SK-N-MC (cell line): ENCODE measurements around the gene C4orf50.
A peak's percentile ranks its signal among the peaks of the same experiment; 100 is the strongest.

Source experiments
- DNase-seq: peaks from one replicate; pipeline ENCODE4 v3.0.0-alpha.2; 2011; ENCODE audit warnings: low read depth, low spot score
- H3K27ac ChIP-seq: fragments of 200-600 bp; sonication (generic); 2 replicates; pipeline ENCODE4 v1.5.1; 2016; ENCODE audit warnings: mixed run types
- H3K36me3 ChIP-seq: fragments of 200-600 bp; sonication (generic); 2 replicates; pipeline ENCODE4 v1.6.1; 2017; ENCODE audit warnings: antibody characterized with exemption, low read length, mixed read lengths; ENCODE audit not compliant: insufficient read depth
- H3K4me3 ChIP-seq: fragments of 200-600 bp; sonication (generic); 2 replicates; pipeline ENCODE4 v1.5.1; 2016
- H3K9ac ChIP-seq: fragments of 200-600 bp; sonication (generic); 2 replicates; pipeline ENCODE4 v1.8.0; 2017; ENCODE audit warnings: mixed run types, mixed read lengths; ENCODE audit not compliant: insufficient read length
- H3K9me3 ChIP-seq: fragments of 200-600 bp; sonication (generic); 2 replicates; pipeline ENCODE4 v1.6.1; 2017; ENCODE audit warnings: low read depth, mild to moderate bottlenecking, antibody characterized with exemption, low read length, moderate library complexity, mixed read lengths
- EZH2 ChIP-seq: fragments of 200-600 bp; sonication (generic); IDR thresholded peaks from one replicate; pipeline ENCODE4 v1.6.1; 2017; ENCODE audit warnings: antibody characterized with exemption
- FOXP2 ChIP-seq: optimal IDR thresholded peaks from 2 replicates; pipeline ENCODE3; 2011; ENCODE audit warnings: mild to moderate bottlenecking, moderate library complexity; ENCODE audit not compliant: insufficient read depth; ENCODE audit errors: extremely low read length, control extremely low read depth
- POLR2AphosphoS5 ChIP-seq: IDR thresholded peaks from 2 replicates; pipeline ENCODE4 v1.6.1; 2012; ENCODE audit warnings: mild to moderate bottlenecking, low read depth, low read length, borderline replicate concordance

C4orf50 gene

DNA sequence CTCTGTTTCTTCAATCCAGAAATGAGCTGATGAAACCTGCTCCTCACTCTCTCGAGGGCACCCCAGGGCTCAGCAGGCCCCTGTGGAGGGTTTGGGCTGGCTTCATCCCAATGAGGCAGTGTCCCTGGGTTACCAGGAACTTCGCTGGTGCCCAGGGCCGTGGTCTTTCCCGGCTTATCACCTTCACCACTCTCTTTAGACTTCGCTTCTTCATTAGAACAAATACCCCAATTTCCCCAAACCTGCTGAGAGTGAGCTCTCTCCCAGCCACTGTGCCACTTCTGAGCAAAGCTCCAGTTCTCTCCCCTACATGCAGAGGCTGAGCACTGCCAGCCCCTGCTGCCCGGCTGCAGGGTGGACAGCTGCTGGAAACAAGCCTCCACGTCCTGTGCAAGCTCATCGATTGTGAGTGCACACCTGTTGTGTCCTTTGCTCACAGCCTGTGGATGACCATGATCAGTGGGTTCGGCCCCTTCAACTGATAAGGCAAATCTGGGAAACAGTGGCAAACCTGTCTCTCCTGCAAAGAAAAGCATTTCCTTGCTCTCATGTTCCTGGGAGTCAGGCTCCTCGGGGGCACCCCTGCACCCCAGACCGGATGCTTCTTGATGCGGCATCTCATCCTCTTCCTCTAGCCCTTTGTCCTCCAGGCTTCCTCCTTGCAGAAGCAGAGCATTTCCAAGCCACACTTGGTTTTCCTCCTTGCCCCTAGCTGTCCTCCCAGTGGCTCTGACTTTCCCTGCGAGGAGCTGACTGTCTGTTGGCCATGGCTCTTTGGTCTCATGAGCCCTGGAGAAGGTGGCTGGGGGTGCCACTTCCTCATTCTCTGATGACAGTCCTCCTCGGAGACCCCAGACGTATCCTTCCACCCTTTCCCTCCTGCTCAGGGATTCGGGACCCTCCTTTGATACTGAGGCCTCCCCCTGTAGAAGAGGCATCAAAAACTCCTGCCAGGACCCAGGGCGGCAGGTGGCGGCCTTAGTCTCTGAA is 28.7 kb downstream of the C4orf50 start:
- TF ChIP-seq EZH2 (no peak), FOXP2 (no peak)
- no peak for DNase-seq

DNA sequence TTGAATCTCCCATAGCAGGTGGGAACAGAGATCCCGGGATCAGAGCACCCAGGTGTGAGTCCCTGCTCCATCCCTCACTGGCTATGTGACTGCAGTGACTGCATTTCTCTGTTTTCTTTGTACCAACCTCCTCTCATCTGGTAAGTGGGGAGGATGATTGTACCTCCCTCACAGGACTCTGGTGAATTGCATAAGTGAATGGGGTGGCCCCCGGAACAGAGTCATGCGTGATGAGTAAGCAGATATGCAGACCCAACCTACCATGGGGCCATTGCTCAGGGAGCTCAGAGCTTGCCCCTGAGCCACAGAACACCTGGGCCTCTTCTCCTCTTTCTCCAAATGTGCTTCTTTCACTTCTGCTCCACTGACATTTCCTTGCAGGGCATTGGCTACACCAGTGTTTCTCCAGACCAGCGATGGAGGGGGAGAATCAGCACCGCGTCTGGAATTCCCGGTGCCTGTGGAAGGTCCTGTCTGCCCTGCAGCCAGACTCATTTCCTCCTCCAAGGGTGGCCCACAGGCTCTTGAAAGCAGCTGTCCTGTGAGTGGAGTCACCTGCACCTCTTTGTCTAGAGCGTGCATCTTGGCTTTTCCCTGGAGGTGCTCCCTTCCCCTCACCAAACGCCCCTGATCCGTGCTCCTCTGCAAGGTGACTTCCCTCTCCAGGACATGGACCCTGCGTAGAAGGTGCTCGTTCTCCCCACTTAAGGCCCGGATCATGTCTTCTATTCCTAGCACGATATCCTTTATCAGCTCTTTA is 30.0 kb downstream of the C4orf50 start:
- DNase-seq, result no peak
- no peak overlapping the region for H3K9ac ChIP-seq
- no peak overlapping the region for H3K27ac ChIP-seq
- H3K9me3 ChIP-seq, result no peaks in the 10 kb centered on the region
- TF ChIP-seq FOXP2 (no peak), EZH2 (no peak), POLR2AphosphoS5 (no peak)
- no peak overlapping the region for H3K4me3 ChIP-seq
- no peaks in the 10 kb centered on the region for H3K36me3 ChIP-seq

More for the DNA sequence above, 28.7 kb downstream of the C4orf50 start:
- H3K36me3 ChIP-seq, result no peaks in the 10 kb centered on the region
- H3K27ac ChIP-seq, result no peak overlapping the region
- no peaks in the 10 kb centered on the region for H3K9me3 ChIP-seq
- H3K9ac ChIP-seq, result no peak overlapping the region
- no peak overlapping the region for H3K4me3 ChIP-seq

DNA sequence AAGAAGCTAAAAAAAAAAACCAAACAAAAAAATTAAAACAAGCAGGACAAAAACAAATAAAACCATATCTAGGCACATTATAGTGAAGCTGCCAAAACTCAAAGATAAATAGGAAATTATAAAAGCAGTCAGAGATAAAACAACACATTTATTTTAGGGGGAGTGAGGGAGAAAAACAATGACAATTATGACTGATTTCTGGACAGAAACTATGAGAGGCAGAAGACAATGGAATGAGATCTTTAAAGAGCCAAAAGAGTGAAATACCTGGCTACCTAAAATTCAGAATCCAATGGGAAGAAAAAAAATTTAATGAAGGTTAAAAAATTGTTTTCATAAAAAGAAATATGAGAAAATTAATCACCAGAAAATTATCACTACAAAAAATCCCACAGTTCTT is 33.4 kb downstream of the C4orf50 start:
- no peak overlapping the region for H3K27ac ChIP-seq
- no peak overlapping the region for H3K4me3 ChIP-seq
- H3K9me3 ChIP-seq, result no peaks in the 10 kb centered on the region
- no peaks in the 10 kb centered on the region for H3K36me3 ChIP-seq
- no peak overlapping the region for H3K9ac ChIP-seq
- no peak for DNase-seq
- no peak for TF ChIP-seq FOXP2
- no peak for TF ChIP-seq EZH2

DNA sequence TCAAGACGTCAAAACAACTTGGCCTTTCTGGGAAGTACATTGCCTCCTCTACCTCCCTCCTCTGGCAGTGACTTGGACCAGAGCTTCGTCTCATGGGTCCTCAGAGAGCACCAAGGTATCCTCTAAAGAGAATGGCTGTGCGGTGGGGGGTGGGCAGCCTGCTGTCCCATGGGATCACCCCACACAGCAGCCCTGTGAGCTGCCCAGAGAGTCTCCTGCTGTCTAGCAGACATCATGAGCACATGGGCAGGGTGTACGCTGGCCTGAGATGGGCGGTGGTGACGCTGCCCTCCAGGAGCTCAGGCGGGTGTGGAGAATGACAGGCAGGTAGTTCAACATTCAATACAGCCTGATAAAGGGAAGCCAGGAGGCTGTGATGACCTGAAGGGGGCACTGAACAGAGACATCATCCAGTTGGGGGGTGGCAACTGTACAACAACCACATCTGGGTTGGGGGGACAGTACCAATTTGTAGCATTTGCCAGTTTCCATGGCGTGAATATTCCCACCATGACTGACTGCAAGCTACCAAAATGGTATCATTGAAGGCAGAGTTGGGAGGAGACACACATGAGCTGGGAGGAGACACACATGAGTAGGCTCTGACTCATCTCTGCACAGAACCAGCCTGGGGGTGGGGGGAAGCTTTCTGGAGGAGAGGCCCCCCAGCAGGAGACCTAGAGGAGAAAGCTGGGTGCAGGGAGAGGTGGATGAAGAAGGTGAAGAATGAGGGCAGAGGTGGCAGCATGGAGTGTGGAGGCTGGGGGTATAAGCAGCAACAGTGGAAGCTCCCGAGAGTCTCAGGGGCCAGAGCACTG is 35.9 kb downstream of the C4orf50 start:
- Histone ChIP-seq H3K36me3 (no peaks in the 10 kb centered on the region), H3K4me3 (no peak overlapping the region), H3K9ac (no peak overlapping the region), H3K27ac (no peak overlapping the region), H3K9me3 (no peaks in the 10 kb centered on the region)
- TF ChIP-seq POLR2AphosphoS5 (no peak), FOXP2 (no peak), EZH2 (no peak)
- DNase-seq, result no peak

DNA sequence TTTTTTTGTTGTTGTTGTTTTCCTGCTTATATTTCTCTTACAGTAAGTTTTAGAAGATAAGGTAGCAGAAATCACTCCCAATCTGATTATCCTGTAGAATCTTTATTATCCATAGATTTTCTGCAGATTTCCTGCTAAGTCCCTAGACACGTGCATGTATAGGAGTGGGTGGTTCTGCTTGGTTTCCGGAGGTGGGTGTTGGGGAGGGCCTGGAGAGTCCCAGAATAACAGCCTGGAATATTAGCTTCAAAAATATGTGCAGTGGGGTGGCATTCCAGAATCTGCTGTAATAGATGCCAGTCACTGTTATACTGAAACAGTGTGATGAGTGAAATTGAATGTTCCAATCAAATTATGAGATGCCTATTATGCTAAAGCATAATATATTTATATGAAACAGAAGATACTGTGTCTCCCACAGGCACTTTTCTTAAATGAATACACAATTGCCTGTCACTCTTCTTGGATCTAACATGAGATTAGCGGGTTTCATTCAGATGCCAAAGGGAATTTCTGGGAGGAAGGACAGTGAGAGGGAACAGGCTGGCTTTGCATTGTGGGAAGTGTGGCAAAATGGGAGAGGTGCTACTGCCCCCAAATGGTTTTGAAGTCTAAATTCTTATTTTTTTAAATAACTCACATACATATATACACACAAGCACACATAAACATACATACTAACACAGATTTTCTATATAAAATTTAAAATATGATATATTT is 37.6 kb downstream of the C4orf50 start:
- peak; percentile 6 for DNase-seq
- H3K9ac ChIP-seq, result no peak overlapping the region
- H3K36me3 ChIP-seq, result no peaks in the 10 kb centered on the region
- TF ChIP-seq EZH2 (no peak), POLR2AphosphoS5 (no peak), FOXP2 (no peak)
- H3K9me3 ChIP-seq, result no peaks in the 10 kb centered on the region
- 0 out of 2 replicates have a peak overlapping the region, but pooled peaks have one; percentile 25 for H3K27ac ChIP-seq
- H3K4me3 ChIP-seq, result 0 out of 2 replicates have a peak overlapping the region, but pooled peaks have one; percentile 9

DNA sequence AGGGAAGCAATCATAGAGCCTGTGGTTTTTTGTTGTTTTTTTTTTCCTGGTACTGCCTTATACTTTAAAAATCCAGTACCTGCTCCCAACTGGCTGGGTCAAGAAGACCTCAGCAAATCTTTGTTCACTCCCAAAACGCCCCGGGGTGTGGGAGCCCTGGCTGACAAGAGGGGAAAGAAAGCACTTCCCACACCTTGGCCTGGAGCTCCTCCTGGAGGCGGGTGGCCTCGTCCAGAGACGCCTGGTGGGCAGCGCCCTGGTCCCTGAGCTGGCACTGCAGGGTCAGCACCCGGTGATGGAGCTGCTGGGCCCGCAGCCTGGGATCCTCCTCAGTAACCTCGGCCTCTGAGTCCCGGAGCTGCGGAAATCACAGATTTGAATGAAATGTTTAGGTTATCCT is 38.2 kb downstream of the C4orf50 start:
- Histone ChIP-seq H3K9ac (no peak overlapping the region), H3K36me3 (no peaks in the 10 kb centered on the region), H3K27ac (no peak overlapping the region), H3K9me3 (no peaks in the 10 kb centered on the region), H3K4me3 (no peak overlapping the region)
- DNase-seq, result no peak
- no peak for TF ChIP-seq FOXP2

DNA sequence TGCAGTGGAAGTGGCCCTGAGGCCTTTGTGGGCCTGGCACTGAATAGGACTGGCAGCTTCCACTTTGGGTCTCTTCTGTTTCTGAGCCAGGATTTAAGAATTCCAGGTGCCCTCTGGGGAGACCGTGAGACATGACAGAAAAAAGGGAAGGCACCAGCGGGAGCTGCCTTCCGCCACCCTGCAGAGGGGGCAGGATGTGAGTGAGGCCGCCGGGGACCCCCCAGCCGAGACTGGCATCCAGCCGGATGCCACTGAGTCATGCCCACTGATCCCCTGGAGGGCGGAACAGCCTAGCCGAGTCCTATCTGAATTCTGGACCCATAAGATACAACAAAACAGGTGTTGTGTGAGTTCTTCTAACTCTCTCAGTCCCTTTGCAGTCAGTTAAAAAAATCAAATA is 41.3 kb downstream of the C4orf50 start:
- Histone ChIP-seq H3K9ac (no peak overlapping the region), H3K4me3 (no peak overlapping the region), H3K36me3 (no peaks in the 10 kb centered on the region), H3K9me3 (no peaks in the 10 kb centered on the region), H3K27ac (no peak overlapping the region)
- no peak for TF ChIP-seq FOXP2
- TF ChIP-seq POLR2AphosphoS5, result no peak
- no peak for TF ChIP-seq EZH2
- no peak for DNase-seq
